Superior temporal gyrus (tissue), 1 donor: Measurements from ENCODE around the gene TCP11X2.
"Not testable (repeated sequence)": the region's sequence is repeated elsewhere in the genome, so short reads cannot be mapped to it uniquely, and the experiment has no call there.

Source experiments
- DNase-seq: peaks from one replicate; pipeline ENCODE4 v3.0.0-alpha.2; 2016; ENCODE audit errors: extremely low spot score

The TCP11X2 gene

DNA sequence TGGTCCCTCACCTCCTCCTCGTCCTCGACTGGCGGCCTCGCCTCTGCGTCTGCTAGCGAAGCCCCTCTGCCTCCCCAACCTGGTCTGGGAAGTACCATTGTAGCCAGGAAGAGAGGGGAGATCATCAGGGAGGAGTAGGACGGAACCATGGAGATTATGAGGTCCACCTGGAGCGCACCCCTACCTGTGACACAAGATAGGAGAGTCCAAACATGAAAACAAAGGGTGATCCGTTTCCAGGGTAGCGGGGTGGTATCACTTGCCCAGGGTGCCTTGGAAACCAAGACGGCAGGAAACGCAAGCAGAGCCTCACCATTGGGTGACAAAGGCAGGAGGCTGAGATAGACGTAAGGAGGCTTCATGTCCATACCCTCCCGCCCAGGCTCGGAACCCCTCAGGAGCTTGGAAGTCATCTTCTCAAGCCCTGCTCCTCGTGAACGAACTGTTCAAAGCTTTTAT lies at the start of gene TCP11X2:
TCP11X2 (minus strand) TSS at position 51 of the 459 bp plus-strand sequence.
- DNase-seq: not testable (repeated sequence)

- DNase-seq: peak; percentile 32
These were observed 45.7 kb upstream of the TCP11X2 start for GRCh38 chrX:102517326-102517725.

DNA sequence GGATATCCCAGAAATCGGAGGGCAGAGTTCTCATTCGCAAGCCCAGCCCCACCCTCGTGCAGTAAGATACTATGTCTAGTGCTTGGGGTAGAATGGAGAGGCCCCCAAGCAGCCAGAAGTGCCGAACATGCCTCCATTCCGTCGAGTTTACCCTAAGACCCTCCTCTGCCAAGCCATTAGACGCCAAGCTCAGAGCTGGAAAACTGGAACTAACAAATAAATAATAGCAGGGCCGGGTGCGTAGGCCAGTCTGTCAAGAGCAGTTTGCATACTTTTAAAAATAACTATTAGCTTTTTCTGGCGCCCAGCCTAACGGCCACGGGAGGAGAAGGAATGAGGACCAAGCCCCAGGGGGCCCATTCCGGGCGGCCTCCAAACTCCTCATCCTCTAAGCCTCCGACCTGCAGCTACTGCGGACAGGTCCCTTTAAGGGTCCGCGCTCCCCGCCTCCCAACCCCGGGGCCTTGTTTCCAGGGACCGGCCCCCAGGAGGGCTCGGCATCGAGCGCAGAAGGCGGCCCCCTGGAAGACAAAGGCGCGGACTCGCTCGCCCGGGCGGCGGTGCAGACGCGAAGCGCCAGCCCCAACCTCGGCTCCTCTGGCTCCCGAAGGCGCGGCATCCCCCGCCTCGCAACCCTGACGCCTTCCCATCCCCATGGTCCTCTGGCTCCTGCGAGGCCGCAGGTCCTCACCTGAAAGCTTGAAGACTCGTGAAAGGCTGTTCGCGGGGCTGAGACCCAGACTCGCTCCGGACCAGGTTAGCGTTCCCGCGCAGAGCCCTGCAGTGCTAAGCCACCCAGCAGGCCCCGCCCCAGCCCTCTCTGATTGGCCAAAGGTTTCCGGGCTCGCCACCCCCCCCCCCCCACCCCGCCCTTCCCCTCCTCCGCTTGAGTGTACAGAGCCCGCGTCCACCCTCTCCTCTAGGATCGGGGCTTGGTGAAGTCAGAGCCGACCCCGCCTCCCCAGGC lies 44.6 kb upstream of the TCP11X2 start, which contains the start of gene TMSB15A:
TMSB15A (minus strand) TSS at position 765 of the 967 bp plus-strand sequence.
- peak; percentile 14 for DNase-seq

- DNase-seq: no peak
These were observed 42.9 kb upstream of the TCP11X2 start for GRCh38 chrX:102514536-102514935.

GRCh38 chrX:102498732-102499131 lies 27.1 kb upstream of the TCP11X2 start:
- no peak for DNase-seq

GRCh38 chrX:102491766-102492165 lies 20.2 kb upstream of the TCP11X2 start:
- DNase-seq: no peak

DNA sequence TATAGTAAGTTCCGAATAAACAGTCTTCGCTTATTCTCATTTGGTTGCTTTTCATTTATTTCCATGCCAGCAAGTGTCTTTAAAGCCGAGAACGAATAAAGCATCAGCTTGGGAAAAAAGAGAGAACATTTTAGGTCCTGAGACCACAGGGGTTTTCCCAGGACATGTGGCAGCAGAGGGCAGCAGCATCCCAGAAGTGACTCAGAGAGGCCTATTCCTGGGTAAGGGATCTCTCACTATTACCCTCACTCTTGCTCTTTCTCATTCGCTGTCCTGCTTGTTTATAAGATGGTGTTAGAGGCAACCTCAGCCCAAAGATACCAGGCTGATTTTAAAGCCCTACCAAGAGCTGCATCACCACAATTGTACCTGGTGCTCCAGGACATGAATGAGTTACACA lies 7.2 kb upstream of the TCP11X2 start:
- not testable (repeated sequence) for DNase-seq

DNA sequence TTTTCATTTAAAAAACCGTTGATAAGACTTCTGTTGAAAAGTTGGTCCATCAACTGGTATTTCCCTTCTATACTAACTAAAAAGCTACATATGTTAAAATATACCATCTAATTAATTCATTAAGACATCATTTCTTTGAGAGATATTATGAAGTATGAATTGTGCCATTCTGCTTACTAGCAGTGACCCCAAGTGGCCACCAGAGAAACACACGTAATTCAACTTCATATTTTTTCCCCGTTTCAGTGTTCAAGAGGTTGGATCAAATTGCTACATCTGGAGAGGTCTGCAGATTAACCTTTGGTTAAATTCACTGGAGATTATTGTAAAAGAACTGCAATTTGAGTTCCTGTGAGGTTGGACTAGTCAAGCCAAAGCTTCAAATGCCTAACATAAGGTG lies 1.4 kb downstream of the TCP11X2 start:
- DNase-seq: not testable (repeated sequence)

DNA sequence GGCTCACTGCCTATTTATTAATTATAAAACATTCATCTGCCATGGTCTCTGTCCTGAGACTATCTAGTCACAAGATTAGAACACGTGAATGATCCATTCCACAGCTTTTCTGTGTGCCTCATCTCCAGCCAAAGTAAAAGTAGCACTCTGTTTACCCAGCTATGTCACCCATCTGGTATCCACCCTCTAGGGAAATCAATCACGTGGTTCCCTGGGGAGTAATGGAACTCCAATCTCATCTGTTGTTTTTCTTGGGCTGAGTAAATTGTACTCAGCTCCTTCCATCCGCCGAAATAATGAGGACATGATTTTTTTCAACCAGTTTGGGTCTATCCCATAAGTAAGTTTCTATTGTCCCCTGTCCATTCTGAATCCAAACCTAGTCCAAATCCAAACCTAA lies 13.0 kb downstream of the TCP11X2 start:
- not testable (repeated sequence) for DNase-seq

DNA sequence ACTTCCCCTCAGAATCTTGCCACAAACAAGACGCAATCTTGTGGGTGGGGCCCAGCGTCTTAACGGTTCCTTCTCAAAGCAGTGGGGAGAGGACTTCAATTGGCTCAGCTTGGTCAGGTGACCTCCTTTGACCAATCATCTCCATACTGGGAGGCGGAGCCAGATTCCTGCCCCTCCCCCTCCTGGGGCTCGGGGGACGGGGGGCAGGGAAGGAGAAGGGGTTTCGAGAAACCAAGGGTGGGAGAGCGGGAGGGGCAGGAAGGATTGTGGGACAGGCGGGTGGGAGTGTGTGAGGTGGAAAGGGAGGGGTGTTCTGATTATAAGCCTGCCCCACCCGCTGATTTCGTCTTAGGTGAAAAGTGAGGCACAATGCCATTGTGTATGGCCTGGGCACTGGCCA lies 31.7 kb downstream of the TCP11X2 start, which contains the start of gene NXF2B:
NXF2B (minus strand) TSS at position 101 of the 400 bp plus-strand sequence. CDS start 59,972 bp downstream, outside the sequence.
- DNase-seq: not testable (repeated sequence)

DNA sequence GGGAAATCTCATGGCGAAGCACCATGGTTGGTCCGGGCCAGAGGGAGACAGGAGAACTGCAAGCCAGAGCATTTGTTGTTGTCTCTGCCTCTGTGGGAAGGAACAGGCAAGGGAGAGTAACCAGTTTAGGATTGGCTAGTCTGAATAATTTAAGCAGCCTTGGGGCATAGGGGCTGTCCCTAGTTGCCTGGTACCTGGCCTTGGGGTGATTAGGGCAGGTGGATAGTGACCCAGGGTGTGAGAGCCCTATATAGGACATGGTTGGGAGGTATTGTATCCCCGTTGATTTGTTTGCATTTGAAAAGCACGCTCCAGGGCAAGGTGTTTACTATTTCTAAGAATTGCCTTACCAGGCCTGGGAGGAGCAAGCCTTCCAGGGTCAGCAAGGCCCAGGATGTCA lies 57.1 kb downstream of the TCP11X2 start:
- not testable (repeated sequence) for DNase-seq
